OCI-LY7 (cell line): ENCODE measurements around the gene MAFF. TPM values are rescaled to one million over a fixed set of nuclear protein-coding genes. Genes with fewer than 3 reads are reported as not detected.

ENCODE experiments used
- BruUV-seq: library from RNA; stranded (reverse); fragments of 400-500 nt; replicated peaks from 2 replicates; lab custom pipeline; 2021; lab: Mats Ljungman, UMichigan
- CTCF ChIA-PET: fragments of 300-600 bp; sonication (Branson Sonifier 250); formaldehyde crosslinking; loops from one replicate; lab custom pipeline; 2022; ENCODE audit warnings: antibody characterized with exemption; ENCODE audit not compliant: unreplicated experiment; lab: Charles Lee
- POLR2A ChIA-PET: fragments of 300-600 bp; sonication (Branson Sonifier 250); formaldehyde crosslinking; loops from one replicate; lab custom pipeline; 2022; ENCODE audit warnings: antibody characterized with exemption; lab: Charles Lee
- DNase-seq: peaks from one replicate; pipeline ENCODE4 v3.0.0-alpha.2; 2015; ENCODE audit warnings: low spot score
- H2AFZ ChIP-seq: fragments of 200-600 bp; sonication (generic), shearing (Covaris generic); 2 replicates; pipeline ENCODE4 v1.6.1; 2014; ENCODE audit warnings: mild to moderate bottlenecking, antibody characterized with exemption, low read length, moderate library complexity
- H3K27ac ChIP-seq: fragments of 200-600 bp; sonication (generic); 2 replicates; pipeline ENCODE4 v1.5.1; 2014; ENCODE audit warnings: mixed run types, low read depth, mild to moderate bottlenecking, moderate library complexity, low read length, inconsistent platforms; ENCODE audit not compliant: poor library complexity, severe bottlenecking
- H3K36me3 ChIP-seq: fragments of 200-600 bp; sonication (generic); 2 replicates; pipeline ENCODE4 v1.6.1; 2014; ENCODE audit warnings: mild to moderate bottlenecking, antibody characterized with exemption, low read length, moderate library complexity, mixed read lengths; ENCODE audit not compliant: insufficient read depth
- H3K4me1 ChIP-seq: fragments of 200-600 bp; sonication (generic); 2 replicates; pipeline ENCODE4 v1.5.1; 2014; ENCODE audit warnings: mild to moderate bottlenecking, low read length; ENCODE audit not compliant: insufficient read depth, poor library complexity, severe bottlenecking
- H3K4me2 ChIP-seq: fragments of 200-600 bp; sonication (generic); 2 replicates; pipeline ENCODE4 v1.6.1; 2014; ENCODE audit warnings: mild to moderate bottlenecking, low read length
- H3K4me3 ChIP-seq: fragments of 200-600 bp; sonication (generic); 2 replicates; pipeline ENCODE4 v1.5.1; 2014; ENCODE audit warnings: mild to moderate bottlenecking, low read depth, low read length; ENCODE audit not compliant: poor library complexity, severe bottlenecking
- H3K79me2 ChIP-seq: fragments of 200-600 bp; sonication (generic); 2 replicates; pipeline ENCODE4 v1.6.1; 2016; ENCODE audit warnings: low read depth, mild to moderate bottlenecking, low read length, moderate library complexity, mixed read lengths; ENCODE audit not compliant: insufficient read depth
- H3K9me2 ChIP-seq: fragments of 200-600 bp; sonication (generic); 2 replicates; pipeline ENCODE4 v1.6.1; 2016; ENCODE audit warnings: mild to moderate bottlenecking, low read length, mixed read lengths; ENCODE audit not compliant: insufficient read depth
- H3K9me3 ChIP-seq: fragments of 200-600 bp; sonication (generic); 2 replicates; pipeline ENCODE4 v1.6.1; 2014; ENCODE audit warnings: mild to moderate bottlenecking, mixed run types, low read length, mixed read lengths
- H4K20me1 ChIP-seq: fragments of 200-600 bp; sonication (generic); 2 replicates; pipeline ENCODE4 v1.6.1; 2014; ENCODE audit warnings: mild to moderate bottlenecking, antibody characterized with exemption, low read length, moderate library complexity, mixed read lengths; ENCODE audit not compliant: insufficient read depth
- CTCF ChIP-seq: fragments of 200-600 bp; sonication (generic); conservative IDR thresholded peaks from 2 replicates; pipeline ENCODE4 v1.5.1; 2014; ENCODE audit warnings: mild to moderate bottlenecking, antibody characterized with exemption, low read length, moderate library complexity, mixed read lengths
- EZH2phosphoT487 ChIP-seq: fragments of 200-600 bp; sonication (generic); IDR thresholded peaks from 2 replicates; pipeline ENCODE4 v1.6.1; 2018; ENCODE audit warnings: low read depth, borderline replicate concordance, mild to moderate bottlenecking, mixed run types, antibody characterized with exemption, low read length, moderate library complexity, mixed read lengths
- intact Hi-C: fragments of 100-400 bp; cut with micrococcal nuclease; formaldehyde crosslinking; loops from one replicate; pipeline ENCODE4 v1.10.0; 2022; ENCODE audit not compliant: unreplicated experiment
- total RNA-seq, 2 experiments: library from RNA; depleted of rRNA in 1 of 2; stranded (reverse); fragments of >200 nt in 1 of 2; shearing (Covaris generic) in 1 of 2; gene quantifications; 2 replicates each; pipeline ENCODE4 v1.2.3, GENCODE V29; 2014 to 2022

The MAFF gene
- total RNA-seq, 2 experiments from 2014 or later: 3.4 to 3.8 TPM

DNA sequence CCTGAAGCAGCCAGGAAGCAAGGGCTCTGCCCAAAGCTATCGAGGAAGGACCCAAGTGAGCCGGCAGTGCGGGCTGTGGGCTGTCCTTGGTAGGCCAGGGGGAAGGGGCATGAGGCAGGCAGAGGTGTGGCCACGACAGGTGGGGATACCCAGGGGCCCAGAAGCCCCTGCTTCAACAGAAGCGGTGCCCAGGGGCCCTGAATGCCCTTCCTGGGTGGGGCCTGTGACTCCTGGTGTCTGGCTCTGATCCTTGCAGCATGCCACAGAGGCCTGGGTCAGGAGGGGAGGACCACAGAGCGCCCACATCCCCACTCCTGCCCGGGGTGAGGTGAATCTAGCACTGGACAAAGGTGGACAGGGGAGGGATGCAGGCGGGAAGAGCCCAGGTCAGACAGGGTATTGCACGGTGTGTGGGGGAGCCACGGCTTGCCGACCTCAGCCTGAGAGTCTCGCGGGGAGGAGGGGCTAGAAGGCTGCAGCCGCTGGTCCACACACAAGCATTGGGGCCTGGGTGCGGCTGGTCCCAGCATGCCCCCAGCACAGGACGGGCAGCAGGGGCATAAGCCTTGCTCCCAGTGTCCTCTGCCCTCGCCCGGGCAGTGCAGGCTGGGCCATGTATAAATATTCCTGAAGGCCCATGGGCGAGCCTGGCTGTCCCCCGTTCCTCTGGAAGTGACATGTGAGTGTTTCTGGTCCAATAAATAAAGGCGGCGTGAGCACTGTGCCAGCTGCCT is 19.0 kb downstream of the MAFF start:
- Histone ChIP-seq H3K4me2 (no peak overlapping the region), H2AFZ (no peak overlapping the region), H3K36me3 (peaks cover 5% of the 10 kb centered on the region; the same call in 1 of the 2 replicates), H3K4me3 (no peak overlapping the region), H3K4me1 (peaks cover 12% of the 10 kb centered on the region), H3K79me2 (no peaks in the 10 kb centered on the region), H3K9me3 (no peaks in the 10 kb centered on the region), H3K27ac (no peak overlapping the region), H4K20me1 (no peaks in the 10 kb centered on the region), H3K9me2 (no peaks in the 10 kb centered on the region)
- intact Hi-C loops: no loop called here
- no peak for TF ChIP-seq EZH2phosphoT487
- TF ChIP-seq CTCF: no peak
- ChIA-PET CTCF (no interaction called here), POLR2A (no interaction called here)
- DNase-seq: no peak
- BruUV-seq: no TSS peak

- TF ChIP-seq CTCF: no peak
- TF ChIP-seq EZH2phosphoT487: no peak
- BruUV-seq: no TSS peak
- intact Hi-C loops: no loop called here
- peaks cover 5% of the 10 kb centered on the region; the same call in 1 of the 2 replicates for H3K36me3 ChIP-seq
- H3K4me3 ChIP-seq: no peak overlapping the region
- POLR2A ChIA-PET: no interaction called here
- H3K27ac ChIP-seq: no peak overlapping the region
- H3K9me2 ChIP-seq: no peaks in the 10 kb centered on the region
- DNase-seq: no peak
- no peak overlapping the region for H2AFZ ChIP-seq
- H4K20me1 ChIP-seq: no peaks in the 10 kb centered on the region
- no peaks in the 10 kb centered on the region for H3K79me2 ChIP-seq
- no peaks in the 10 kb centered on the region for H3K9me3 ChIP-seq
- no peak overlapping the region for H3K4me2 ChIP-seq
- peaks cover 12% of the 10 kb centered on the region for H3K4me1 ChIP-seq
- CTCF ChIA-PET: no interaction called here
These were observed 19.6 kb downstream of the MAFF start for GRCh38 chr22:38221407-38221806.
